ENCODE measurements around the gene TUT1. TPM values are rescaled to one million over a fixed set of nuclear protein-coding genes. Genes with fewer than 3 reads are reported as not detected.
A peak's percentile ranks its signal among the peaks of the same experiment; 100 is the strongest.

Gene TUT1, protein sequence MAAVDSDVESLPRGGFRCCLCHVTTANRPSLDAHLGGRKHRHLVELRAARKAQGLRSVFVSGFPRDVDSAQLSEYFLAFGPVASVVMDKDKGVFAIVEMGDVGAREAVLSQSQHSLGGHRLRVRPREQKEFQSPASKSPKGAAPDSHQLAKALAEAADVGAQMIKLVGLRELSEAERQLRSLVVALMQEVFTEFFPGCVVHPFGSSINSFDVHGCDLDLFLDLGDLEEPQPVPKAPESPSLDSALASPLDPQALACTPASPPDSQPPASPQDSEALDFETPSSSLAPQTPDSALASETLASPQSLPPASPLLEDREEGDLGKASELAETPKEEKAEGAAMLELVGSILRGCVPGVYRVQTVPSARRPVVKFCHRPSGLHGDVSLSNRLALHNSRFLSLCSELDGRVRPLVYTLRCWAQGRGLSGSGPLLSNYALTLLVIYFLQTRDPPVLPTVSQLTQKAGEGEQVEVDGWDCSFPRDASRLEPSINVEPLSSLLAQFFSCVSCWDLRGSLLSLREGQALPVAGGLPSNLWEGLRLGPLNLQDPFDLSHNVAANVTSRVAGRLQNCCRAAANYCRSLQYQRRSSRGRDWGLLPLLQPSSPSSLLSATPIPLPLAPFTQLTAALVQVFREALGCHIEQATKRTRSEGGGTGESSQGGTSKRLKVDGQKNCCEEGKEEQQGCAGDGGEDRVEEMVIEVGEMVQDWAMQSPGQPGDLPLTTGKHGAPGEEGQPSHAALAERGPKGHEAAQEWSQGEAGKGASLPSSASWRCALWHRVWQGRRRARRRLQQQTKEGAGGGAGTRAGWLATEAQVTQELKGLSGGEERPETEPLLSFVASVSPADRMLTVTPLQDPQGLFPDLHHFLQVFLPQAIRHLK
- 4.3 and 5.2 TPM in 2 replicates for total RNA-seq

GRCh38 chr11:62591448-62592145, at the start of gene TUT1:
Gene TUT1, minus strand, starts transcription at chr11:62591523. Its CDS starts 38 bp downstream, at chr11:62591485.
- TF ChIP-seq CTCF (IDR thresholded peaks at IDR 0.05; ENCODE audit: insufficient read depth, low read depth, low read length) = no peak
- H3K4me3 ChIP-seq (ENCODE audit: low read depth, low read length) = peak within 1 kb of the TSS; percentile 76
- DNase-seq (ENCODE audit: low read depth) = peak; percentile 100

DNA sequence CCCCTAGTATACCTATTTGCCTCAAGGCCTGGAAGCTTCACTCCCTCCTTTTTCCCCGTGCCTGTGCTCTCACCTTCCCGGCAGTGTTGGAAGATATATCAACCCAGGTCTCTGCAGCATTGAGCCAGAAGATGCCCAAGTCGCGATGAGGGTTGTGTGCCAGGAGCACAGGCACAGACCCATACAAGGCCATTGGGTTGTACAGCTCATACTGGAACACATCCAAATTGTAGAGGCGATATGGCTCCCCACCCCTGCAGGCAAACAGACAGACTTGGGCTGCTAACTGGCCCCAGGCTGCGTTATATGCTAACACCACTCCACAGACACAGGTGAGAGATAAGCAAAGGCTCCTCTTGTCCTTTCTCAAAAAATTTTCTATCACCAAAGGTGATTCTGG, 41.2 kb upstream of the TUT1 start:
- no peak overlapping the region for H3K4me3 ChIP-seq (ENCODE audit: low read depth, low read length)
- DNase-seq (ENCODE audit: low read depth) = no peak
- TF ChIP-seq CTCF (IDR thresholded peaks at IDR 0.05; ENCODE audit: insufficient read depth, low read depth, low read length) = no peak

DNA sequence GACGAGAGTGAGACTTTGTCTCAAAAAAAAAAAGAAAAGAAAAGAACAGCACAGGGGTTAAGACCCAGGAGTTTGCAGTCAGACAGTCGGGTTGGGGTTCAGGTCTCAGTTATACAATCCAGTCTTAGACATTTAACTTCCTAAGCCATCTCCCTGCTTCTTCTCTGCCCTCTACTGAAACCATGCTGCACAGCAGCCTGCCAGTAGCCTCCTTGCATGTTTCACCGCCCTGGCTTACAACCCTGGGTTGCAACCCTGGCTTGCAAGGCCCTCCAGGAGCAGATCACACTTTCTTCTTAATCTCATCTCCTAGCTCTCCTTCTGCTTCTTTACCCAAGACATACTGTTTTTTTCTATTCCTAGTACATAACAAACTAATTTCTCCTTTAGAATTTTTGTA, 36.4 kb upstream of the TUT1 start:
- no peak overlapping the region for H3K4me3 ChIP-seq (ENCODE audit: low read depth, low read length)
- DNase-seq (ENCODE audit: low read depth) = no peak
- no peak for TF ChIP-seq CTCF (IDR thresholded peaks at IDR 0.05; ENCODE audit: insufficient read depth, low read depth, low read length)

DNA sequence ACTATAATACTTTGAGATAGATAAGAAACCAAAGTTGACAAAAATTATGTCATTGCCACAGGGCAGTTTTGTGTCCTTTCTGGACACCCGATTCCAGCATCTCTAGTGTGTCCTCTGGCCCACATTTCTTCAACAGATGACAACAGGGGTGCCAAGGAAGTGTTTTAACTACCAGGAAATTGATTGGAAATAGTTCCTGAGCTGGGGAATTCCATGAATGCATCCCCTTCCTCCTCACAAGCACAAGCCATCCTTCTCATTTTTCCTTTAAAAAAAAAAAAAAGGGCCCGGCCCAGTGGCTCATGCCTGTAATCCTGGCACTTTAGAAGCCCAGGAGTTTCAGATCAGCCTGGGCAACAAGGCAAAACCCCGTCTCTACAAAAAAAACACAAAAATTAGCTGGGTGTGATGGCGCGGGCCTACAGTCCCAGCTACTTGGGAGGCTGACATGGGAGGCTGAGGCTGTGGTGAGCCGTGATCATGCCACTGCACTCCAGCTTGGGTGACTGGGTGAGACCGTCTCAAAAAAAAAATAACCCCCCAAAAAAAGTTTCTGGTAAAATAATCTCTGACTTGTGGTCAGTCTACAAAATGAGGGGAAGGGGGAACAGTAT, 31.3 kb upstream of the TUT1 start:
- no peak for TF ChIP-seq CTCF (IDR thresholded peaks at IDR 0.05; ENCODE audit: insufficient read depth, low read depth, low read length)
- H3K4me3 ChIP-seq (ENCODE audit: low read depth, low read length) = no peak overlapping the region
- DNase-seq (ENCODE audit: low read depth) = no peak

DNA sequence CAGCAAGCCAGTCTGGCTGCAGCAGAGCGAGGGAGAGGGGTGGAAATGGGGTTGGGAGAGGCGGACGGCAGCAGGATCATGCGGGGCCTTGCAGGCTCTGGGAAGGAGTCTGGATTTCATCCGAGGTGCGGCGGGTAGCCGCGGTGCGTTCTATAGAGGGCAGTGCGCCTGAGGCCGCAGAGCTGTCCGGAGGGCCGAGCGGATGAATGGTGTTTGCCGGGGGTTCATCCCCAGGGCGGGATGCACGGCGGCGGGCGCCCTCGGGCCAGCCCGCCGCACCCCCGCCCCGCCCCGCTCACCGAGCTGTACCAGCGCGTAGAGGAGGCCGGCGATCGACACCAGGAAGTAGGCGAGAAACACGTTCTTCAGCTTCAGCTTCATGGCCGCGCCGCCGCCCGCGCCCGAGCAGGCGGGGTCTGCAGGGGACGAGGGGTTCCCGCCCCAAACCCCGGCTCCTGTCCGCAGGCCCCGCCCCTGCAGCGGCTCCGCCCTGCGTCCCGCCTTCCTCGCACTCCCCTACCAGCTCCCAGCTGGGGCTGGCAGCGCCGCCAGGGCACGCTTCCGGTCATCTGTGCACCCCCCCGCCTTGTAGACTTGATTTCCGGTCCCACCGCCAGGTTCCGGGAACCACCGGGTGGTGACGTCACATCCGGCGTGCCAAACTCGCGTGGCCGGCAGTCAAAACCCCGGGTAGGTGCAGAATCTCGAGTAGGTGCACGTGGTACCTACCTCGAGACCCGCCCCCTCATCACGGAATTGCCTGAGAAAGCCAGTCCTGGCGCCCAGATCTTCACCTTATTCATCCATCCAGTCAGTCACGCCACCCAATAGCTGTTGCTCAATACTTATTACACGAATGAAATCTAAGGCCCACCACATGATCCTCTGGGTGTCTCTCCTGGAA, 30.5 kb upstream of the TUT1 start, which contains the start of gene B3GAT3:
Gene B3GAT3 (minus strand): TSS at position 420 of the 904 bp plus-strand sequence. CDS start 39 bp downstream, at position 381.
- DNase-seq (ENCODE audit: low read depth) = peak; percentile 99
- no peak for TF ChIP-seq CTCF (IDR thresholded peaks at IDR 0.05; ENCODE audit: insufficient read depth, low read depth, low read length)
- peak within 1 kb of the TSS; percentile 85 for H3K4me3 ChIP-seq (ENCODE audit: low read depth, low read length)
